Measurements from ENCODE around the gene CHRND. TPM values are rescaled to one million over a fixed set of nuclear protein-coding genes. Genes with fewer than 3 reads are reported as not detected.
"Not testable (repeated sequence)": the region's sequence is repeated elsewhere in the genome, so short reads cannot be mapped to it uniquely, and the experiment has no call there.

The CHRND gene
- polyA plus RNA-seq, 1 donor from 2014 or later = not detected

- not testable (repeated sequence) for H3K36me3 ChIP-seq (ENCODE audit: insufficient read depth, low read length); H3K79me2 ChIP-seq (replicated peaks; ENCODE audit: insufficient read depth, low read length); H3K9me3 ChIP-seq (ENCODE audit: low read length); H3F3A ChIP-seq (ENCODE audit: insufficient read depth, low read length, poor library complexity, severe bottlenecking); H3K27me3 ChIP-seq (ENCODE audit: insufficient read depth, low read depth, low read length); H3K27ac ChIP-seq (ENCODE audit: low read length); H3K9ac ChIP-seq (ENCODE audit: low read length); H2AFZ ChIP-seq (ENCODE audit: low read depth, low read length); H4K20me1 ChIP-seq (ENCODE audit: insufficient read depth); H3K4me3 ChIP-seq (ENCODE audit: low read length); H3K9me2 ChIP-seq (ENCODE audit: insufficient read depth, low read length); H3K4me2 ChIP-seq (ENCODE audit: low read length)
These were observed 44.5 kb downstream of the CHRND start for GRCh38 chr2:232570481-232570880.

GRCh38 chr2:232571026-232571474 lies 45.1 kb downstream of the CHRND start:
- H3K79me2 ChIP-seq (replicated peaks; ENCODE audit: insufficient read depth, low read length) = no peaks in the 10 kb centered on the region
- peaks cover 9% of the 10 kb centered on the region for H3K36me3 ChIP-seq (ENCODE audit: insufficient read depth, low read length)
- H2AFZ ChIP-seq (ENCODE audit: low read depth, low read length) = no peak overlapping the region
- H3K4me2 ChIP-seq (ENCODE audit: low read length) = no peak overlapping the region
- H4K20me1 ChIP-seq (ENCODE audit: insufficient read depth) = no peaks in the 10 kb centered on the region
- H3K9me2 ChIP-seq (ENCODE audit: insufficient read depth, low read length) = no peaks in the 10 kb centered on the region
- H3K9ac ChIP-seq (ENCODE audit: low read length) = no peak overlapping the region
- no peak overlapping the region for H3K4me3 ChIP-seq (ENCODE audit: low read length)
- H3K27ac ChIP-seq (ENCODE audit: low read length) = no peak overlapping the region
- TF ChIP-seq TAF1 (IDR thresholded peaks at IDR 0.05; ENCODE audit: low read depth) = no peak
- TF ChIP-seq EZH2 (IDR thresholded peaks at IDR 0.05; ENCODE audit: borderline replicate concordance, insufficient read depth, low read length, poor library complexity, severe bottlenecking) = no peak
- TF ChIP-seq RAD21 (conservative IDR thresholded peaks at IDR 0.05) = no peak
- no peak for TF ChIP-seq POLR2AphosphoS5 (IDR thresholded peaks at IDR 0.05)
- TF ChIP-seq, protein P1, sequence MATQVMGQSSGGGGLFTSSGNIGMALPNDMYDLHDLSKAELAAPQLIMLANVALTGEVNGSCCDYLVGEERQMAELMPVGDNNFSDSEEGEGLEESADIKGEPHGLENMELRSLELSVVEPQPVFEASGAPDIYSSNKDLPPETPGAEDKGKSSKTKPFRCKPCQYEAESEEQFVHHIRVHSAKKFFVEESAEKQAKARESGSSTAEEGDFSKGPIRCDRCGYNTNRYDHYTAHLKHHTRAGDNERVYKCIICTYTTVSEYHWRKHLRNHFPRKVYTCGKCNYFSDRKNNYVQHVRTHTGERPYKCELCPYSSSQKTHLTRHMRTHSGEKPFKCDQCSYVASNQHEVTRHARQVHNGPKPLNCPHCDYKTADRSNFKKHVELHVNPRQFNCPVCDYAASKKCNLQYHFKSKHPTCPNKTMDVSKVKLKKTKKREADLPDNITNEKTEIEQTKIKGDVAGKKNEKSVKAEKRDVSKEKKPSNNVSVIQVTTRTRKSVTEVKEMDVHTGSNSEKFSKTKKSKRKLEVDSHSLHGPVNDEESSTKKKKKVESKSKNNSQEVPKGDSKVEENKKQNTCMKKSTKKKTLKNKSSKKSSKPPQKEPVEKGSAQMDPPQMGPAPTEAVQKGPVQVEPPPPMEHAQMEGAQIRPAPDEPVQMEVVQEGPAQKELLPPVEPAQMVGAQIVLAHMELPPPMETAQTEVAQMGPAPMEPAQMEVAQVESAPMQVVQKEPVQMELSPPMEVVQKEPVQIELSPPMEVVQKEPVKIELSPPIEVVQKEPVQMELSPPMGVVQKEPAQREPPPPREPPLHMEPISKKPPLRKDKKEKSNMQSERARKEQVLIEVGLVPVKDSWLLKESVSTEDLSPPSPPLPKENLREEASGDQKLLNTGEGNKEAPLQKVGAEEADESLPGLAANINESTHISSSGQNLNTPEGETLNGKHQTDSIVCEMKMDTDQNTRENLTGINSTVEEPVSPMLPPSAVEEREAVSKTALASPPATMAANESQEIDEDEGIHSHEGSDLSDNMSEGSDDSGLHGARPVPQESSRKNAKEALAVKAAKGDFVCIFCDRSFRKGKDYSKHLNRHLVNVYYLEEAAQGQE (IDR thresholded peaks at IDR 0.05; ENCODE audit: borderline replicate concordance) = no peak
- TF ChIP-seq EP300 (conservative IDR thresholded peaks at IDR 0.05; ENCODE audit: poor library complexity, severe bottlenecking) = no peak
- TF ChIP-seq, protein P2, sequence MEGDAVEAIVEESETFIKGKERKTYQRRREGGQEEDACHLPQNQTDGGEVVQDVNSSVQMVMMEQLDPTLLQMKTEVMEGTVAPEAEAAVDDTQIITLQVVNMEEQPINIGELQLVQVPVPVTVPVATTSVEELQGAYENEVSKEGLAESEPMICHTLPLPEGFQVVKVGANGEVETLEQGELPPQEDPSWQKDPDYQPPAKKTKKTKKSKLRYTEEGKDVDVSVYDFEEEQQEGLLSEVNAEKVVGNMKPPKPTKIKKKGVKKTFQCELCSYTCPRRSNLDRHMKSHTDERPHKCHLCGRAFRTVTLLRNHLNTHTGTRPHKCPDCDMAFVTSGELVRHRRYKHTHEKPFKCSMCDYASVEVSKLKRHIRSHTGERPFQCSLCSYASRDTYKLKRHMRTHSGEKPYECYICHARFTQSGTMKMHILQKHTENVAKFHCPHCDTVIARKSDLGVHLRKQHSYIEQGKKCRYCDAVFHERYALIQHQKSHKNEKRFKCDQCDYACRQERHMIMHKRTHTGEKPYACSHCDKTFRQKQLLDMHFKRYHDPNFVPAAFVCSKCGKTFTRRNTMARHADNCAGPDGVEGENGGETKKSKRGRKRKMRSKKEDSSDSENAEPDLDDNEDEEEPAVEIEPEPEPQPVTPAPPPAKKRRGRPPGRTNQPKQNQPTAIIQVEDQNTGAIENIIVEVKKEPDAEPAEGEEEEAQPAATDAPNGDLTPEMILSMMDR (IDR thresholded peaks at IDR 0.05; ENCODE audit: poor library complexity, severe bottlenecking) = no peak
- TF ChIP-seq MXI1 (conservative IDR thresholded peaks at IDR 0.05; ENCODE audit: poor library complexity, severe bottlenecking) = no peak
- TF ChIP-seq SMC3 (conservative IDR thresholded peaks at IDR 0.05; ENCODE audit: poor library complexity) = no peak
- H3K27me3 ChIP-seq (ENCODE audit: insufficient read depth, low read depth, low read length) = no peaks in the 10 kb centered on the region
- no peaks in the 10 kb centered on the region for H3F3A ChIP-seq (ENCODE audit: insufficient read depth, low read length, poor library complexity, severe bottlenecking)
- no peaks in the 10 kb centered on the region for H3K9me3 ChIP-seq (ENCODE audit: low read length)

- peaks cover 9% of the 10 kb centered on the region for H3K36me3 ChIP-seq (ENCODE audit: insufficient read depth, low read length)
These were observed 47.1 kb downstream of the CHRND start for GRCh38 chr2:232573042-232573441.

More at GRCh38 chr2:232573042-232573441, 47.1 kb downstream of the CHRND start:
- Histone ChIP-seq H3K27me3 (ENCODE audit: insufficient read depth, low read depth, low read length) (no peaks in the 10 kb centered on the region), H3K9me3 (ENCODE audit: low read length) (no peaks in the 10 kb centered on the region), H3K4me2 (ENCODE audit: low read length) (no peak overlapping the region), H3K79me2 (replicated peaks; ENCODE audit: insufficient read depth, low read length) (no peaks in the 10 kb centered on the region), H3K9ac (ENCODE audit: low read length) (no peak overlapping the region), H3K27ac (ENCODE audit: low read length) (no peak overlapping the region), H4K20me1 (ENCODE audit: insufficient read depth) (no peaks in the 10 kb centered on the region), H3K9me2 (ENCODE audit: insufficient read depth, low read length) (no peaks in the 10 kb centered on the region), H3K4me3 (ENCODE audit: low read length) (no peak overlapping the region), H3F3A (ENCODE audit: insufficient read depth, low read length, poor library complexity, severe bottlenecking) (no peaks in the 10 kb centered on the region), H2AFZ (ENCODE audit: low read depth, low read length) (no peak overlapping the region)
- no peak for TF ChIP-seq EZH2 (IDR thresholded peaks at IDR 0.05; ENCODE audit: borderline replicate concordance, insufficient read depth, low read length, poor library complexity, severe bottlenecking)
- no peak for TF ChIP-seq SMC3 (conservative IDR thresholded peaks at IDR 0.05; ENCODE audit: poor library complexity)
- TF ChIP-seq, protein P2 (IDR thresholded peaks at IDR 0.05; ENCODE audit: poor library complexity, severe bottlenecking) = no peak
- no peak for TF ChIP-seq EP300 (conservative IDR thresholded peaks at IDR 0.05; ENCODE audit: poor library complexity, severe bottlenecking)
- no peak for TF ChIP-seq POLR2AphosphoS5 (IDR thresholded peaks at IDR 0.05)
- no peak for TF ChIP-seq TAF1 (IDR thresholded peaks at IDR 0.05; ENCODE audit: low read depth)
- TF ChIP-seq RAD21 (conservative IDR thresholded peaks at IDR 0.05) = no peak
- TF ChIP-seq, protein P1 (IDR thresholded peaks at IDR 0.05; ENCODE audit: borderline replicate concordance) = no peak
- no peak for TF ChIP-seq MXI1 (conservative IDR thresholded peaks at IDR 0.05; ENCODE audit: poor library complexity, severe bottlenecking)

All from neural cell (in vitro differentiated cells).